GM12872 (cell line): ENCODE data around the gene PBX1.

ENCODE experiments used
- CTCF ChIP-seq: IDR thresholded peaks from 3 replicates; pipeline ENCODE4 v1.5.1; 2011; ENCODE audit warnings: low read depth, mild to moderate bottlenecking, low read length, moderate library complexity; ENCODE audit not compliant: insufficient read depth

Gene PBX1

GRCh38 chr1:164650531-164650930 is 91.5 kb downstream of the PBX1 start:
- TF ChIP-seq CTCF, result no peak

DNA sequence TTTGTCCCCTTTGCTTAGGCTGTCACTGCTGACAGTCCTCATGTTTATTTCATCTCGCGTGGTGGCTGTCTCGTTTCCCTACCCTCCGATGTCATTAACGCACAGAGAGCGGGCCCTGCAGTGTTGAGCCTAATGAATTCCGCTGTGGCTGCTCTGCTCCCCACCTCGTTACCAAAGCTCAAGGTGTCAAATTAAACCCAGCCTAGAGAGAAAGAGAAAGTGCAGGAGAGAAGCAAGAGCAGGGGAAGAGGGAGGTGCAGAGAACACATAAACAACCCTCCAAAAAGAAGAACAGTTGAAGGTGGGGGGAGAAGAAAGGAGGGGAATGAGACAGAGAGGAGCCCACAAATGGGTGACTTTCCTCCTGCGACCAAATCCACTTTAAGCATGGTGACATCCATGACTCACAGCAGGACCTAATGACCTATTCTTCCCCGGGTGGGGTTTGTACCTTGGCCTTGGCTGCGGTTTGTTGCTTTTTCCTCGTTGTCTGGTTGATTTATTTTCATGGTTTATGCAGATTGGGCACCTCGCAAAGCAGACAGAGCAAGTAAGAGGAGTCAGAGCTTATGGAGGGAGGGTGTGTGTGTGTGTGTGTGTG is 92.5 kb downstream of the PBX1 start:
- TF ChIP-seq CTCF, result no peak

DNA sequence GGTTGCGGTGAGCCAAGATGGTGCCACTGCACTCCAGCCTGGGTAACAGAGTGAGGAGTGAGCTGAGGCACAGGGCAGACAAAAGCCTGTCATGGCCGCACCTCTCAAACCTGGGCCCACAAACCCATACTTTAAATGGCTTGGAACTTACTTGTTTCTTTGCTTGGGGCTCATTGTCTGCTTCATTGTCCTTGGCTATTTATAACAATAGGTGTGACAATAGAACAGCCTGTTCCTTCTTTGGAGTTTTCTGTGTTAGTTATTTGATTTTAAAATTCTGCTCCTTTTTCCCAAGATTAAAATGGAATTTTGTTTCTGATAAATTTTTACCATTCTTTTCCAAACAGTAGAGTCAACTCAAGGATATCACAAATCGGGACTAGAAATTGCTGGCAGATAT is 94.7 kb downstream of the PBX1 start:
- no peak for TF ChIP-seq CTCF

- TF ChIP-seq CTCF, result no peak
These were observed 95.2 kb downstream of the PBX1 start for GRCh38 chr1:164654200-164654599.

GRCh38 chr1:164658864-164659263 is 99.9 kb downstream of the PBX1 start:
- no peak for TF ChIP-seq CTCF

DNA sequence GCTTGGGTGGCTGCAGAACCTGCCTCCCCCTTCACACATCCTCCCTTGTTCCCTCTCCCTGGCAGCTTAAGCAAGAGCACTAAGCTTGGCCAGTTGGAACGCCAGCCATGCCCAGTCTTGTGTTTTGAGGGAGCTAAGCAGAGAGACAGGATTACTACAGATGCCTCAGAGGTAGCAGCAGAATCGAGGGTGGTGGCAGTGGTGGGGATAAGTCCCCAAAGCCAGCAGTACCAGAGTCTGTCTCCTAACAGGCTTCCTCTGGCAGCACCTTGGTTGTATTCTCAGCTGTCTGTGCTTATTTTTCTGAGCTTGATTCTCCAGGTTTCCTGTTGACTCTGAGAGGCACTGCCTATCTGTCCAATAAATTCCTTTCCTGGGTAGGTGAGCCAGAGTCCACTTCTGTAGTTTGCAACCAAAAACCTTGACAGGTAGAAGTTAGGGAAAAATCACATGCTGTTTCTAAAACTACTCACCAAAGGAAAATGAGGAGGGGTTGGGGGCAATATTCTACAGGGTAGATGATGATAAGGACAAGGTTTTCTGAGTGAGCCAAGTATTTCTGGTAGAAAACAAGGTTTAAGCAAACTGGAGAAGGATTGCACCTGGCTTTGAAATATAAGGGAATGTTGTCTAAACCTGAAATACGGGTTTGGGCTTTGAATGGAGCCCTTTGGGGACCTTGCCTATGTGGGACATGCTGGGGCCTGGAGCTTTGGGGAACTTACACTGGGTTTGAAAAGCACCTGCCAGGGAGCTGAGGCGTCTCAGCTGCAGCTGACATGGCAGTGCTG is 100.8 kb downstream of the PBX1 start:
- TF ChIP-seq CTCF, result no peak

DNA sequence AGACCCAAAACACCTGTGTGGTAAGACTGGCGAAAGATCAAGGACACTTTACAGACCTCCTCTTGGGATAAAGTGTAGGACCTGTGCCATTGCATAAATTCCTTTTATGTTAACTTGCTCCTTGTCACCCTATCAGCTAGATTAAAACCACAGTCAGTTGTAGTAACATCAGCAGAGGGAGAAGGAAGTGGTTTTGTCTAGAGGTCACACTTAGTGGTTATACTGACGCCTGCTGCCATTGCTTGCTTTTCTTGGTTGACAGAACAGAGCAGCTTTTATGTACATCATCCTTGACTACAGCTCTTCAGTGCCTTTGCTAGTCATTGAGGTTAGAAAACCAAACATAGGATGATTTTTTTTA is 101.4 kb downstream of the PBX1 start:
- no peak for TF ChIP-seq CTCF
